Endothelial cell of umbilical vein (primary cell): ENCODE data around the gene PID1. TPM values are rescaled to one million over a fixed set of nuclear protein-coding genes. Genes with fewer than 3 reads are reported as not detected.

Experiments used
- BruUV-seq: library from RNA; stranded (reverse); fragments of 400-500 nt; replicated peaks from 2 replicates; lab custom pipeline; 2021; lab: Mats Ljungman, UMichigan
- CTCF ChIA-PET: fragments of 300-600, 350-600 bp; sonication (Branson Sonifier 250); formaldehyde crosslinking; loops from one replicate; lab custom pipeline; 2021; ENCODE audit warnings: antibody characterized with exemption, inconsistent platforms; lab: Charles Lee
- POLR2A ChIA-PET: fragments of 300-600, 350-600 bp; sonication (Branson Sonifier 250); formaldehyde crosslinking; loops from one replicate; lab custom pipeline; 2021; ENCODE audit warnings: antibody characterized with exemption, inconsistent platforms; lab: Charles Lee
- DNase-seq: peaks from one replicate; pipeline ENCODE4 v3.0.0-alpha.2; 2011; ENCODE audit warnings: low read depth, low spot score
- FAIRE-seq: peaks from 2 replicates; lab custom pipeline; 2011; peaks lifted over from hg19 to GRCh38; lab: Jason Lieb, UNC
- H2AFZ ChIP-seq: 2 replicates; pipeline ENCODE4 v1.6.0; 2012; ENCODE audit warnings: low read depth, low read length, control low read depth, inconsistent platforms
- H3K27ac ChIP-seq: 2 replicates; pipeline ENCODE4 v1.5.1; 2011; ENCODE audit warnings: low read depth, mild to moderate bottlenecking, control low read depth, low read length, moderate library complexity; ENCODE audit not compliant: insufficient read depth
- H3K27me3 ChIP-seq, 2 experiments: 2 replicates each; pipeline versions ENCODE4 v1.6.0 to v1.6.1; 2011; ENCODE audit warnings: low read length in 2 of 2, mixed read lengths in 1 of 2; ENCODE audit not compliant: control insufficient read depth in 2 of 2, insufficient read depth in 2 of 2
- H3K36me3 ChIP-seq, 2 experiments: 2 replicates in 1 of 2; 3 replicates in 1 of 2; pipeline ENCODE4 v1.5.1; 2011; ENCODE audit warnings: low read length in 2 of 2, mild to moderate bottlenecking in 1 of 2, moderate library complexity in 1 of 2; ENCODE audit not compliant: control insufficient read depth in 2 of 2, insufficient read depth in 2 of 2; ENCODE audit errors: extremely low read depth in 1 of 2
- H3K4me1 ChIP-seq: 3 replicates; pipeline ENCODE4 v1.5.1; 2011; ENCODE audit warnings: mild to moderate bottlenecking, low read length; ENCODE audit not compliant: control insufficient read depth, insufficient read depth; ENCODE audit errors: extremely low read depth
- H3K4me2 ChIP-seq: 2 replicates; pipeline ENCODE4 v1.6.1; 2011; ENCODE audit warnings: low read length, control low read depth, mixed read lengths; ENCODE audit not compliant: insufficient read depth
- H3K4me3 ChIP-seq, 3 experiments: fragments of 200-600 bp in 1 of 3; sonication (generic), shearing (Covaris generic) in 1 of 3; replicated peaks in 1 of 3; 2 replicates each; pipeline ENCODE4 v1.5.1; 2011 to 2016; ENCODE audit warnings: control low read depth in 3 of 3, low read length in 3 of 3, mild to moderate bottlenecking in 2 of 3, inconsistent platforms in 1 of 3, low read depth in 1 of 3, moderate library complexity in 1 of 3; ENCODE audit not compliant: insufficient read depth in 1 of 3
- H3K79me2 ChIP-seq: 2 replicates; pipeline ENCODE4 v1.6.0; 2012; ENCODE audit warnings: low read length, inconsistent platforms; ENCODE audit not compliant: control insufficient read depth, insufficient read depth
- H3K9ac ChIP-seq: replicated peaks from 2 replicates; pipeline ENCODE3; 2011; ENCODE audit warnings: low read length, control low read depth; ENCODE audit not compliant: insufficient read depth; ENCODE audit errors: extremely low read depth
- H3K9me1 ChIP-seq: replicated peaks from 3 replicates; pipeline ENCODE4 v1.6.0; 2011; ENCODE audit warnings: mild to moderate bottlenecking, low read length; ENCODE audit not compliant: control insufficient read depth, insufficient read depth; ENCODE audit errors: extremely low read depth
- H3K9me3 ChIP-seq: replicated peaks from 2 replicates; pipeline ENCODE4 v1.5.1; 2012; ENCODE audit warnings: low read length, inconsistent platforms; ENCODE audit not compliant: control insufficient read depth, insufficient read depth
- H4K20me1 ChIP-seq: replicated peaks from 2 replicates; pipeline ENCODE3; 2011; ENCODE audit warnings: mild to moderate bottlenecking, low read length; ENCODE audit not compliant: control insufficient read depth, insufficient read depth; ENCODE audit errors: extremely low read depth
- EZH2 ChIP-seq: IDR thresholded peaks from 2 replicates; pipeline ENCODE4 v1.6.1; 2012; ENCODE audit warnings: borderline replicate concordance, low read depth, mild to moderate bottlenecking, moderate library complexity, low read length, inconsistent platforms; ENCODE audit not compliant: severe bottlenecking
- FOS ChIP-seq: IDR thresholded peaks from 2 replicates; pipeline ENCODE4 v1.6.1; 2011; ENCODE audit warnings: mild to moderate bottlenecking, low read length, moderate library complexity, borderline replicate concordance; ENCODE audit not compliant: insufficient read depth
- GATA2 ChIP-seq: IDR thresholded peaks from 2 replicates; pipeline ENCODE4 v1.7.0; 2011; ENCODE audit warnings: low read depth, mild to moderate bottlenecking, moderate library complexity, mixed read lengths, low read length; ENCODE audit not compliant: insufficient read length, insufficient read depth
- JUN ChIP-seq: IDR thresholded peaks from 2 replicates; pipeline ENCODE4 v1.6.1; 2011; ENCODE audit warnings: borderline replicate concordance, low read depth; ENCODE audit not compliant: insufficient read length, insufficient read depth
- MYC ChIP-seq: IDR thresholded peaks from one replicate; pipeline ENCODE4 v1.6.1; 2011; ENCODE audit warnings: mild to moderate bottlenecking, low read depth, low read length
- POLR2A ChIP-seq: IDR thresholded peaks from 2 replicates; pipeline ENCODE4 v1.6.1; 2012; ENCODE audit warnings: low read depth, mild to moderate bottlenecking, control low read depth, low read length
- POLR2AphosphoS5 ChIP-seq: IDR thresholded peaks from 2 replicates; pipeline ENCODE4 v1.6.1; 2012; ENCODE audit warnings: low read depth, mild to moderate bottlenecking, control low read depth, low read length, moderate library complexity; ENCODE audit not compliant: insufficient read depth
- dilution Hi-C: fragments of 300-500 bp; cut with MboI; formaldehyde crosslinking; loops from one replicate; pipeline ENCODE4 v1.15.0; 2019; ENCODE audit warnings: low sequenced_read_pairs; ENCODE audit not compliant: extremely low pct_ligation_motif_present
- intact Hi-C: fragments of 100-400 bp; cut with micrococcal nuclease; formaldehyde crosslinking; loops from one replicate; pipeline ENCODE4 v1.10.0; 2022
- polyA plus RNA-seq, 4 experiments: library from polyadenylated mRNA; depleted of rRNA in 3 of 4; stranded (reverse) in 3 of 4; unstranded in 1 of 4; fragments of >200 nt; gene quantifications; 2 replicates each; pipeline versions ENCODE4 v1.2.1 to v1.2.3, GENCODE V29; 2011 to 2012; ENCODE audit warnings: missing spikeins in 1 of 4
- total RNA-seq: library from RNA; stranded (reverse); gene quantifications from 2 replicates; pipeline ENCODE4 v1.2.3, GENCODE V29; 2021
- TF ChIP-seq, protein P1 (sequence below): IDR thresholded peaks from 2 replicates; pipeline ENCODE4 v1.6.1; 2011; ENCODE audit not compliant: insufficient read depth, insufficient read length
- TF ChIP-seq, protein P2 (sequence below), 2 donors: IDR thresholded peaks; 1 replicate in 1 of 2; 2 replicates in 1 of 2; pipeline ENCODE4 v1.5.1; 2011; ENCODE audit warnings: low read length in 2 of 2, mild to moderate bottlenecking in 2 of 2, moderate library complexity in 2 of 2, control low read depth in 1 of 2, inconsistent platforms in 1 of 2, low read depth in 1 of 2; ENCODE audit not compliant: insufficient read depth in 1 of 2; ENCODE audit errors: extremely low read depth in 1 of 2

Gene PID1
- total and polyA plus RNA-seq, 2 donors (not counting 3 experiments of a cell fraction or from before 2014, with no cell fraction given) = not detected

DNA sequence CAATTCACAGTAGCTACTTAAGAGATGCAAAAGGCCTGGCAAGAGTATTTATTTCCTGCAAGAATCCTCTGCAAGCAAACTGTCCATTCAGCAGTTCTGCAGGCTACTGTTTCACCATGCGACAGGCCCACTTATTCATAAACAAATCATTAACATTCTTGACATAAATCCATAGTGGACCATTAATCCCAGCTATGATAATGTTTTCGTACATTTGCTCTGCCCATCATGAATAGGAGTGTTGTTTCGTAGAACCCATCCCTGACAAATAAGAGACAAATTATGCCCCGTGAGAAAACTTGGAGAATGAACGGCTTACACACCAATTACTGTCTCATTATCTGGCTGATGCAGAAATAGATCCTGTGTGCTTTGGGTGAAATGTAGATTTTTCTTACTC is 65.4 kb downstream of the PID1 start:
- Histone ChIP-seq H3K4me1 (no peaks in the 10 kb centered on the region), H3K4me2 (no peak overlapping the region), H3K9me3 (peaks cover 2% of the 10 kb centered on the region), H3K27ac (no peak overlapping the region), H3K36me3 (no peaks in the 10 kb centered on the region), H2AFZ (no peak overlapping the region), H3K79me2 (no peaks in the 10 kb centered on the region), H3K4me3 (no peak overlapping the region), H3K9me1 (no peaks in the 10 kb centered on the region), H3K27me3 (no peaks in the 10 kb centered on the region), H4K20me1 (no peaks in the 10 kb centered on the region), H3K9ac (no peak overlapping the region)
- ChIA-PET CTCF (no interaction called here), POLR2A (no interaction called here)
- DNase-seq = no peak
- no peak for FAIRE-seq
- TF ChIP-seq EZH2 = no peak
- TF ChIP-seq GATA2 = no peak
- no peak for TF ChIP-seq POLR2A
- TF ChIP-seq, protein P1, sequence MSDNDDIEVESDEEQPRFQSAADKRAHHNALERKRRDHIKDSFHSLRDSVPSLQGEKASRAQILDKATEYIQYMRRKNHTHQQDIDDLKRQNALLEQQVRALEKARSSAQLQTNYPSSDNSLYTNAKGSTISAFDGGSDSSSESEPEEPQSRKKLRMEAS = no peak
- no peak for TF ChIP-seq FOS
- no peak for TF ChIP-seq JUN
- no peak for TF ChIP-seq MYC
- TF ChIP-seq, protein P2, sequence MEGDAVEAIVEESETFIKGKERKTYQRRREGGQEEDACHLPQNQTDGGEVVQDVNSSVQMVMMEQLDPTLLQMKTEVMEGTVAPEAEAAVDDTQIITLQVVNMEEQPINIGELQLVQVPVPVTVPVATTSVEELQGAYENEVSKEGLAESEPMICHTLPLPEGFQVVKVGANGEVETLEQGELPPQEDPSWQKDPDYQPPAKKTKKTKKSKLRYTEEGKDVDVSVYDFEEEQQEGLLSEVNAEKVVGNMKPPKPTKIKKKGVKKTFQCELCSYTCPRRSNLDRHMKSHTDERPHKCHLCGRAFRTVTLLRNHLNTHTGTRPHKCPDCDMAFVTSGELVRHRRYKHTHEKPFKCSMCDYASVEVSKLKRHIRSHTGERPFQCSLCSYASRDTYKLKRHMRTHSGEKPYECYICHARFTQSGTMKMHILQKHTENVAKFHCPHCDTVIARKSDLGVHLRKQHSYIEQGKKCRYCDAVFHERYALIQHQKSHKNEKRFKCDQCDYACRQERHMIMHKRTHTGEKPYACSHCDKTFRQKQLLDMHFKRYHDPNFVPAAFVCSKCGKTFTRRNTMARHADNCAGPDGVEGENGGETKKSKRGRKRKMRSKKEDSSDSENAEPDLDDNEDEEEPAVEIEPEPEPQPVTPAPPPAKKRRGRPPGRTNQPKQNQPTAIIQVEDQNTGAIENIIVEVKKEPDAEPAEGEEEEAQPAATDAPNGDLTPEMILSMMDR (IDR thresholded peaks at IDR 0.05; ENCODE audit: extremely low read depth in 1 of 2, insufficient read depth in 1 of 2, low read depth in 1 of 2, low read length in 2 of 2) = no peak
- TF ChIP-seq POLR2AphosphoS5 = no peak
- dilution Hi-C loops (no loop called here), intact Hi-C loops (no loop called here)
- BruUV-seq = no TSS peak
